Inferior parietal cortex (tissue), 1 donor: ENCODE measurements around the gene THBS3.
"Not testable (repeated sequence)": the region's sequence is repeated elsewhere in the genome, so short reads cannot be mapped to it uniquely, and the experiment has no call there.

Experiments used
- DNase-seq: peaks from one replicate; pipeline ENCODE4 v3.0.0-alpha.2; 2016; ENCODE audit errors: extremely low spot score

Gene THBS3

DNA sequence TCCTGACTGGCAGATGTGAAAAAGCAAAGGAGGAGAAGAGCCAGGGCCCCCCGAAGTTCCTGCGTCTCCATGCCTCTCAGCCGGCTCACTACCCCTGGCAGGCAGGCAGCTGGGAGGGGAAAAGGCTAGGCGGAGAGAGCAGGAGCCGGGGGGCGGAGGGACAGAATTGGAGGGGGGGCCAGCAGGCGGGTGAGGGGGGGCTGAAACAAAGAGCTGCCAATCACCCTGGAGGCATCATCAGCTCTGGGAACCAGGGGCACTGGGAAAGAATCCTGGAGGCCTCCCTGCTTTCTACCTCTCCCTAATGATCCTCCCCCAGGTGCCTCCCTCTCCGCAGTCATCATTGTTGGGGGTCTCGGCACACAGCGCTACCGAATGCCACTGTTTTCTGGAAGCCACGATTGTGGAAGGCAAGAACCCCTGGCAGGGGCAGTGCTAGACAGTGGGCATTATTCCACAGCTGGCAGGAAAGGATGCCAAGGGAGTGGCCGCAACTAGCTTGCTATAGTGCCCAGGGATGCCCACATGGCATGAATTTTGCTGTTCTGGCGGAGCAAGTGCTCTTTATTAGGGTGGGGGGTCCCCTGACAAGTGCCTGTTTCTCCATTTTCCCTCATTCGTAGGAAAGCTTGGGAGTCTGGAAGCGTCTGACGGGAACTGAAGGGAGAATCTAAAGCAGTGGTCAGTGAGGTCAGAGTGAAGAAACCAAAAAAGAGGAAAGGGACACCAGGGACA is at the start of gene THBS3:
TSS of gene THBS3 (minus strand) at position 92 of the 735 bp plus-strand sequence. CDS start at position 71, 21 bp downstream.
- DNase-seq: no peak

GRCh38 chr1:155256058-155256852 is 48.6 kb upstream of the THBS3 start:
- DNase-seq: no peak

GRCh38 chr1:155255243-155256007 is 47.7 kb upstream of the THBS3 start, which contains the start of gene ENTREP3:
TSS of gene ENTREP3 (minus strand) at chr1:155255483. CDS start at chr1:155254877, 606 bp downstream.
- peak; percentile 86 for DNase-seq

DNA sequence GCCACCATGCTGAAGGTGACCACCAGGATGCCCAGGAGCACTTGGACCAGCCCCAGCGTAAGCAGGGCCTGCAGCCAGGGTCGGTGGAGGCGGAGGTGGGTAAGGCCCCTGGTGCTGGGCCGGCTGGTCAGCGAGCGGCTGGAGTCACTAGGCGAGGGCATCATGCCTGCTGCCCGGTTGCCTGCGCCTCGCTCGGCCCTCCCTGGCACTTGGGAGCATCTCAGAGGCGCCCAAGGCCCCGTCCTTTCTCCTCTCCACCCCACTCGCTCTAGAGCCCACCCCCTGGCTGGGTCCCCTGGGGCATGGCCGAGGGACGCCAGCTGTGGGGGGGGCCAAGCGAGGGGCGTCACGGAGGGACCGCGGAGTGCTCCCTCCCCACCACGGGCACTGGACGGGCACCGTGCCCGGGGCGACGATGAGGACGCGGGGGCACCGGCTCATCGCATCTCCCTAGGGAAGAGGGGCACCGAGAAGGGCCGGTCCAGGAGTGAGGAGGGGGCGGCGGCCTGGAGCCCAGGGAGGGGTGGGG is 47.1 kb upstream of the THBS3 start:
- no peak for DNase-seq

GRCh38 chr1:155254228-155254713 is 46.6 kb upstream of the THBS3 start:
- no peak for DNase-seq

DNA sequence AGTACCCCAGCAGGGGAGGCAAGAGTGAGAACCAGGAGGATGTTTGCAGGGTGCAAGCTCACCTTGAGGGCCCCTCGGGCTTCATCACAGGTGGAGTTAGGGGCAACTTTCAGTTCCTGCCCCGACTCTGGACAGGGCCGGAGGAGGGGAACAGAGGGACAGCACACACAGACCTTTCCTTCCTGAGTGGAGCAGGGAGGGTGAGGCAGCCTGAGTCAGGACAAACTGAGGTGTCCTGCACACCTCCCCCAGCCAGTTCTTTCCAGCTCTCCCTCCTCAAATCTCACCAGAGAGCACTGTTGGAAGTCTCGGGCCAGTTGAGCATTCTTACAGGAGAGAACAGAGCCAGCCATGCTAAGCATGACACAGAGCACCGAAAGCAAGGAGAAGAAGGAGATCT is 46.1 kb upstream of the THBS3 start:
- no peak for DNase-seq

DNA sequence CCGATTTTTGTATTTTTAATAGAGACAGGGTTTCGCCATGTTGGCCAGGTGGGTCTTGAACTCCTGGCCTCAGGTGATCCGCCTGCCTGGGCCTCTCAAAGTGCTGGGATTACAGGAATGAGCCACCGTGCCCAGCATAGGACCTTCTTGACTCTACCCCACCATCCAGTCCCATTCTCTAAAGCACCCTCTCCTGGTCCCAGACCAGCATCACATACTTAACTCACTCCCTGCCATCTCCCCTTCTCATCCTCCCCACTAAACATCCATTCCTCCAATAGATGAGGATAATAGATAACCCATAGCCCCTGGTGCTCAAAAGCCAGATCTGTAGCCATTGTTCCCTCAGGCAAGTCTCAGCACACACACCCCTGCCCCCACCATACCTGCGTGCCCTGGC is 45.5 kb upstream of the THBS3 start:
- no peak for DNase-seq

DNA sequence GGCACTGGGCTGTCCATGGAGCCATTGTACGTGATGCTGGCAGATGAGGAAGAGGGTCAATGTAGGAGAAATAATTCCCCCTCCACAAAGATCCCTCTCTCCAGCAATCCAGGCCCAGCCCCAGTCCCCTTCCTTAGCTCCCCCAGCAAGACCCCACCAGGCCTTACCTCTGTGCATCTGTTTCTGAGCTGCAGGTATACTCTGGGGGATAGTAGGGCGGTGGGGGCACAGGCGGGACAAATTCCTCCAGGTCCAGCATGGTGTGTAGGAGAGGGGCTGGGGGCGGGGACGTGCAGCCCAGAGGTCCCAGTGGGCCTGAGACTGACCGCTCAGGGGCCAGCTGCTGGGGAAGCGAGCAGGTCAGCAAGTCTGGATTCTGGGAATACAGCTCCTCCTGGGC is 43.9 kb upstream of the THBS3 start:
- no peak for DNase-seq

- peak; percentile 91 for DNase-seq
Measured at GRCh38 chr1:155250633-155251449, 43.1 kb upstream of the THBS3 start.

GRCh38 chr1:155250246-155250632 is 42.5 kb upstream of the THBS3 start:
- DNase-seq: no peak

DNA sequence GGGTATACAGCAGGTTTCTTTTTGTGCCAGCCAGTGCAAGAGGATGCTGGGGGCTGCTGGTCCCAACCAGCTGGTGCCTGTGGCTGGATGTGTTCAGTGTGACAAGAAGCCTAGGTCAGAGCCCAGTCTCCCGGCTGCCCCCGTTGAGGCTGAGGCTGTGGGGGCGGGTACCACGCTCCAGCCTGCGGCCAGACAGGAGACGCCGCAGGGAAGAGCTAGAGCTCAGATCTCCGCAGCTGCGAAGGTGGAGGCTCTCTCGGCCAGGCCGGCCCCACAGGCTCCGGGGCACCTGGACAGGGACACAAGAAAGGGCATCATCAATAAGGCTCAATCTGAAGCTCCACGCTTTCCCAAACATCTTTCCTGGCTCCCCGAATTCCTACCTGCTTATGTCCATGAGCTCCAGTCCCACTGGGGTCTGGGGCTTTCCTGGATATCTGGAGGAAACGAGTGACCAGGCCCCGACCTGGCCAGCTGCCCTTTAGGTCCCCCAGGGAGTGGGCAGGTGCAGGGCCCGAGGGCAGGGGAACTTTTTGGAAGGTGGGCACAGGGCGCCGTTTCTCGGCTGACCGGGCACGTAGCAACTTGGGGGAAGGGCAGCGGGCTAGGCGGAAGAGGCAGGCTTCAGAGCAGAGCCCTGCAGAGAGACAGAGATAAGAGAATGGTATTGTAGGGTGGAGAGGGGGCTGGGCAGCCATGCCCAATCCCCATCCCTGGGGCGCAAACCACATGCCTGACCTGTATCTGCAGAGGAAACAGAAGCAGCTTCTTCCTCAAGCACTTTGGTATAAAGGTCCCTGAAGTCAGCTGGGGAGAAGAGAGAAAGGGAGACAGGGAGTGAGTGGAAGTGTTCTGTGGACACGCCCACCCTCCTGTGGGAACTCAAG is 40.2 kb upstream of the THBS3 start:
- DNase-seq: no peak

- DNase-seq: not testable (repeated sequence)
Measured at GRCh38 chr1:155246796-155247195, 39.1 kb upstream of the THBS3 start.

GRCh38 chr1:155245163-155245524 is 37.4 kb upstream of the THBS3 start:
- no peak for DNase-seq

- DNase-seq: peak; percentile 99
Measured at GRCh38 chr1:155244368-155245162, 36.9 kb upstream of the THBS3 start.

GRCh38 chr1:155242805-155243358 is 35.2 kb upstream of the THBS3 start:
- DNase-seq: no peak

DNA sequence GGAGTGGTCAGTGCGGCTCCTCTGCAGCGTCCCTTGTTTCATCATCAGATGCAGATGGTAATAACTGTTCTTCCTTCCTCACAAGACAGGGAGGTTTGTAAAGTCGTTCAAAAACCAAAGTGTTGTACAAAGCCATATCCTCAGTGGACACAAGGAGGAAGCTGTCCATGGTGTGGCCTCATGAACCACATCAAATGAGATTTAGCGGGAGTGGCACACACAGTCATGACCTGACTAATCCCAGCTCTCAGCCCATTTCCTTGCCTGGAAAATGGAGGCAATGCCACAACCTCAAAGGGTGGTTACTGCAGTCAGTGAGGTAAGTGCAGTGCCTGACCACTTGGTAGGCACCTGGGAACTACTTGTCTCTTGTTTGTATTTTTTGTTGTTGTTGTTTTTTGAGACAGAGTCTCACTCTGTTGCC is 34.2 kb upstream of the THBS3 start:
- DNase-seq: no peak

DNA sequence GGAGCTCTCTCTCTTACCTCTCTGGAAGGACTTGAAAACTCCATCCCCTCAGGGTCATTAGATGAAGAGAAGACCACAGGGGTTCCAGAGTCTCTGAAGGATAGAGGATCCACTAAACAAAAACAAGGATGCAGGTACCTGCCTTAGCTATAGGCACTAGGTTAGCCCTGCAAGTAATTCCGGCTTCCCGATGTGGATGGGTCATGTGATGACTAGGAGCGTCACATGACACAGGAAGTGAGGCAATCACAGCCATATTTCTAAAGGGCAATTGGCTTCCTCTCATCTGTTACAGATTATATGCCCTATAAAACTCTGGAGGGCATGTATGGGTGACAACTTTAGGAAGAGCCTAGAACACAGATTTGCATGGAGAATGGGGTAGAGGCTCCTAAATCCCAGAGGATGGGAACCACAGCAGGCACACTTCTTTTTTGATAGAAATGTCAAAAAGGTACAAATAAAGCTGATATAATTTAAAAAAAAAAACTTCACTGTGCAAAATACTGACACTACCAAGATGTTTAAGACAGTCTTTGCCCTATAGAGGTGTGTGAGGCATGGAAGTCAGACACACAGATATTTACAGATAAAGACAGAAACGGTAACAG is 33.5 kb upstream of the THBS3 start:
- peak; percentile 97 for DNase-seq

- no peak for DNase-seq
Measured at GRCh38 chr1:155236451-155236850, 28.8 kb upstream of the THBS3 start.
